ENCODE results near the gene OPN3. TPM values are rescaled to one million over a fixed set of nuclear protein-coding genes. Genes with fewer than 3 reads are reported as not detected.

Gene OPN3
- total and polyA plus RNA-seq, 2 donors (not counting 3 experiments of a cell fraction or from before 2014, with no cell fraction given) = 16.1 to 23.9 TPM

DNA sequence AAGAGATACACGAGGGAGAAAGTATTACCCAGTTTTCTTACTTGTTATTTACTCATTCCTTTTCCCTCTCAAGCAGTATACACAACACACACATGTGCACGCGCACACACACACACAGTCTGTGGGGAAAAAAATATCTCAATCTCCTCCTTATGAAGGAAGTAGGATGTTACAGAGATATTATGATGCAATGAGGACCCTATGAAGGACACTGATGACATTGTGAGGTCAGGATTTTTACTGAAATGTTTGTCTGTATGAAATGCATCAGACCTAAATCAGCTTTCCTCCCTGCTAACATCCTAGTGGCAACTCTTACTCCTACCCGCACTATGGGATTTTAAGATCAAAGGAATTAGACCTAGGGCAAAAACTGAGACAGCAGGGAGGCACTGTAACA lies 11.8 kb upstream of the OPN3 start, which contains the start of gene WDR64:
Gene WDR64 (plus strand): TSS at position 270 of the 400 bp plus-strand sequence. CDS start 204 bp downstream, outside the sequence.
- ChIA-PET POLR2A (no interaction called here), CTCF (interaction anchor here (1.0 to 1.6 kb wide), 3 partner anchors 12 to 25 kb away, joined by 3 to 5 read pairs (median 5); partner anchors contain the start of genes CHML and OPN3)
- H3K79me2 ChIP-seq (ENCODE audit: control insufficient read depth, insufficient read depth, low read length) = no peaks in the 10 kb centered on the region
- no peak within 1 kb of the TSS for H3K4me2 ChIP-seq (ENCODE audit: insufficient read depth, low read length)
- no peak within 1 kb of the TSS for H3K9ac ChIP-seq (replicated peaks; ENCODE audit: extremely low read depth, insufficient read depth, low read length)
- dilution Hi-C loops (cut with MboI; ENCODE audit: extremely low pct_ligation_motif_present, low sequenced_read_pairs) (no loop called here), intact Hi-C loops (cut with micrococcal nuclease) (no loop called here)
- H3K9me3 ChIP-seq (replicated peaks; ENCODE audit: control insufficient read depth, insufficient read depth, low read length) = no peaks in the 10 kb centered on the region
- H2AFZ ChIP-seq (ENCODE audit: low read depth, low read length) = no peak within 1 kb of the TSS
- no TSS peak for BruUV-seq (replicated peaks)
- FAIRE-seq = no peak
- H3K9me1 ChIP-seq (replicated peaks; ENCODE audit: control insufficient read depth, extremely low read depth, insufficient read depth, low read length) = no peaks in the 10 kb centered on the region
- TF ChIP-seq POLR2AphosphoS5 (IDR thresholded peaks at IDR 0.05; ENCODE audit: insufficient read depth, low read depth, low read length) = no peak
- TF ChIP-seq CTCF (IDR thresholded peaks at IDR 0.05; ENCODE audit: extremely low read depth in 1 of 2, insufficient read depth in 1 of 2, low read depth in 1 of 2, low read length in 2 of 2) = no peak
- no peak for TF ChIP-seq MYC (IDR thresholded peaks at IDR 0.05; ENCODE audit: low read depth, low read length)
- no peak for TF ChIP-seq FOS (IDR thresholded peaks at IDR 0.05; ENCODE audit: borderline replicate concordance, insufficient read depth, low read length)
- TF ChIP-seq, protein P1, sequence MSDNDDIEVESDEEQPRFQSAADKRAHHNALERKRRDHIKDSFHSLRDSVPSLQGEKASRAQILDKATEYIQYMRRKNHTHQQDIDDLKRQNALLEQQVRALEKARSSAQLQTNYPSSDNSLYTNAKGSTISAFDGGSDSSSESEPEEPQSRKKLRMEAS (IDR thresholded peaks at IDR 0.05; ENCODE audit: insufficient read depth, insufficient read length) = no peak
- TF ChIP-seq GATA2 (IDR thresholded peaks at IDR 0.05; ENCODE audit: insufficient read depth, insufficient read length, low read depth, low read length) = no peak
- no peak for TF ChIP-seq EZH2 (IDR thresholded peaks at IDR 0.05; ENCODE audit: borderline replicate concordance, low read depth, low read length, severe bottlenecking)
- no peak for TF ChIP-seq POLR2A (IDR thresholded peaks at IDR 0.05; ENCODE audit: low read depth, low read length)
- TF ChIP-seq JUN (IDR thresholded peaks at IDR 0.05; ENCODE audit: borderline replicate concordance, insufficient read depth, insufficient read length, low read depth) = no peak
- H3K27ac ChIP-seq (ENCODE audit: insufficient read depth, low read depth, low read length) = no peak within 1 kb of the TSS
- no peak for DNase-seq (ENCODE audit: low read depth, low spot score)
- H3K4me3 ChIP-seq (replicated peaks in 1 of 3; ENCODE audit: insufficient read depth in 1 of 3, low read depth in 1 of 3, low read length in 3 of 3) = no peak within 1 kb of the TSS
- no peaks in the 10 kb centered on the region for H4K20me1 ChIP-seq (replicated peaks; ENCODE audit: control insufficient read depth, extremely low read depth, insufficient read depth, low read length)
- no peaks in the 10 kb centered on the region for H3K36me3 ChIP-seq (ENCODE audit: control insufficient read depth in 2 of 2, extremely low read depth in 1 of 2, insufficient read depth in 2 of 2, low read length in 2 of 2)
- H3K27me3 ChIP-seq (ENCODE audit: control insufficient read depth in 2 of 2, insufficient read depth in 2 of 2, low read length in 2 of 2) = no peaks in the 10 kb centered on the region
- H3K4me1 ChIP-seq (ENCODE audit: control insufficient read depth, extremely low read depth, insufficient read depth, low read length) = no peaks in the 10 kb centered on the region
